ENCODE results near the gene SUCNR1.

GRCh38 chr3:151837057-151837456, 36.4 kb upstream of the SUCNR1 start:
- TF ChIP-seq, protein P1, sequence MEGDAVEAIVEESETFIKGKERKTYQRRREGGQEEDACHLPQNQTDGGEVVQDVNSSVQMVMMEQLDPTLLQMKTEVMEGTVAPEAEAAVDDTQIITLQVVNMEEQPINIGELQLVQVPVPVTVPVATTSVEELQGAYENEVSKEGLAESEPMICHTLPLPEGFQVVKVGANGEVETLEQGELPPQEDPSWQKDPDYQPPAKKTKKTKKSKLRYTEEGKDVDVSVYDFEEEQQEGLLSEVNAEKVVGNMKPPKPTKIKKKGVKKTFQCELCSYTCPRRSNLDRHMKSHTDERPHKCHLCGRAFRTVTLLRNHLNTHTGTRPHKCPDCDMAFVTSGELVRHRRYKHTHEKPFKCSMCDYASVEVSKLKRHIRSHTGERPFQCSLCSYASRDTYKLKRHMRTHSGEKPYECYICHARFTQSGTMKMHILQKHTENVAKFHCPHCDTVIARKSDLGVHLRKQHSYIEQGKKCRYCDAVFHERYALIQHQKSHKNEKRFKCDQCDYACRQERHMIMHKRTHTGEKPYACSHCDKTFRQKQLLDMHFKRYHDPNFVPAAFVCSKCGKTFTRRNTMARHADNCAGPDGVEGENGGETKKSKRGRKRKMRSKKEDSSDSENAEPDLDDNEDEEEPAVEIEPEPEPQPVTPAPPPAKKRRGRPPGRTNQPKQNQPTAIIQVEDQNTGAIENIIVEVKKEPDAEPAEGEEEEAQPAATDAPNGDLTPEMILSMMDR (IDR thresholded peaks at IDR 0.05) = no peak
- TF ChIP-seq ZNF423 (CRISPR knock-in tag; IDR thresholded peaks at IDR 0.05) = no peak
- TF ChIP-seq MXD4 (CRISPR knock-in tag; IDR thresholded peaks at IDR 0.05; ENCODE audit: borderline replicate concordance) = no peak
- no peak for TF ChIP-seq FOXK1 (CRISPR knock-in tag; IDR thresholded peaks at IDR 0.05)
- TF ChIP-seq E2F4 (CRISPR knock-in tag; IDR thresholded peaks at IDR 0.05; ENCODE audit: borderline replicate concordance, low read depth) = no peak
- no peak for TF ChIP-seq ZNF121 (CRISPR knock-in tag; IDR thresholded peaks at IDR 0.05)
- no peak for TF ChIP-seq MAX (CRISPR knock-in tag; IDR thresholded peaks at IDR 0.05)
- TF ChIP-seq E2F5 (CRISPR knock-in tag; IDR thresholded peaks at IDR 0.05) = no peak
